Heart right ventricle (tissue), 16 donors: Measurements from ENCODE around the gene RAX. TPM values are rescaled to one million over a fixed set of nuclear protein-coding genes. Genes with fewer than 3 reads are reported as not detected.

Experiments used
- ATAC-seq, 8 donors: fragments of 200-7000 bp; cut with Tn5 transposase; one replicate each; pipeline ENCODE4 v1.9.1; 2020; ENCODE audit warnings: mild to moderate bottlenecking in 8 of 8, moderate library complexity in 8 of 8, moderate number of reproducible peaks in 1 of 8
- DNase-seq, 2 donors: peaks; one replicate each; pipeline ENCODE4 v3.0.0-alpha.2; 2020
- H3K27ac ChIP-seq, 10 donors: fragments of 200-600 bp; sonication (generic) in 2 of 10; one replicate each; pipeline versions ENCODE4 v1.5.0 to v1.8.0; 2020 to 2022; ENCODE audit warnings: mild to moderate bottlenecking in 3 of 10
- H3K27me3 ChIP-seq, 7 donors: fragments of 200-600 bp; one replicate each; pipeline ENCODE4 v1.8.0; 2021 to 2022; ENCODE audit warnings: mild to moderate bottlenecking in 2 of 7
- H3K36me3 ChIP-seq, 9 donors: fragments of 200-600 bp; sonication (generic) in 1 of 9; one replicate each; pipeline versions ENCODE4 v1.5.0 to v1.8.0; 2020 to 2022; ENCODE audit warnings: mild to moderate bottlenecking in 2 of 9
- H3K4me1 ChIP-seq, 9 donors: fragments of 200-600 bp; sonication (generic) in 1 of 9; one replicate each; pipeline versions ENCODE4 v1.5.0 to v1.8.0; 2020 to 2022; ENCODE audit warnings: mild to moderate bottlenecking in 4 of 9
- H3K4me3 ChIP-seq, 10 donors: fragments of 200-600 bp; sonication (generic) in 2 of 10; one replicate each; pipeline versions ENCODE4 v1.5.0 to v1.8.0; 2020 to 2022; ENCODE audit warnings: mild to moderate bottlenecking in 7 of 10, moderate library complexity in 2 of 10
- H3K9me3 ChIP-seq, 11 donors: fragments of 200-600 bp in 10 of 11; sonication (generic) in 2 of 11; one replicate each; pipeline versions ENCODE4 v1.5.0 to v1.8.0; 2013 to 2022; ENCODE audit warnings: mild to moderate bottlenecking in 2 of 11, control low read depth in 1 of 11, moderate library complexity in 1 of 11
- WGBS, 2 donors: extraction: QIAGEN DNeasy Blood & Tissue Kit; methylation state at CpG; one replicate each; pipeline ENCODE4 v1.1.7; 2013; ENCODE audit warnings: inconsistent platforms in 1 of 2; 5-methylcytosine and 5-hydroxymethylcytosine counted together
- intact Hi-C, 10 donors: fragments of 100-400 bp; cut with DNase I; formaldehyde crosslinking; loops; one replicate each; pipeline versions ENCODE4 v1.11.1 to v1.14.2; 2022
- polyA plus RNA-seq, 2 donors: library from polyadenylated mRNA; stranded (reverse); fragments of 200-250 nt; gene quantifications; one replicate each; pipeline ENCODE4 v1.2.3, GENCODE V29; 2013
- total RNA-seq, 10 donors: library from RNA; stranded (reverse); fragmentation: NEBNext Ultra II Directional in 3 of 10; extraction: Animal tissue kit (Norgen Biotek cat#: 25700) in 3 of 10; gene quantifications; one replicate each; pipeline versions ENCODE4 v1.2.1 to v1.2.4, GENCODE V29; 2021 to 2023
- TF ChIP-seq, protein P1 (sequence below), 9 donors: fragments of 200-600 bp; sonication (generic) in 2 of 9; IDR thresholded peaks; one replicate each; pipeline versions ENCODE4 v1.5.0 to v1.8.0; 2021 to 2022; ENCODE audit warnings: antibody characterized with exemption in 9 of 9, mild to moderate bottlenecking in 5 of 9, moderate library complexity in 1 of 9
- donor health status: Arrhythmogenic right ventricular cardiomyopathy.
- donor health status: ischemic (EF 13 %, LVEDD 7.1; RV severe dilation, severe dysfunction).
- donor health status: healthy with polysubstance abuse.
- donor health status: DM: no; HTN: yes; CAD: no.
- donor health status: DM: no; HTN: no; CAD: no.
- donor health status: ischemic (EF 25% LVEDD 6.9; RV normal size, moderate dysfunction).
- donor health status: ischemic (EF 25% LVEDD 5.7; RV mildly dilated, moderate dysfunction).
- donor health status: healthy.
- donor health status: DM: yes; HTN: yes; CAD: no.
- donor health status: Ischemic cardiomyopathy.
- donor health status: ischemic (EF 35%, LVEDD 5.7; RV mildly dilated, moderate dysfunction).
- donor health status: nonischemic (EF 11% LVEDD 7.7; RV severe dilation, severe dysfunction).
- donor health status: DM: yes; HTN: yes; CAD: no.
- donor health status: PGD.
- donor health status: ischemic (EF 29% LVEDD 5.4; RV normal size, mild dysfunction).
- donor health status: nonischemic (EF 23%, LVEDD 6.1; RV moderate dilation, normal function).

The RAX gene
- total and polyA plus RNA-seq, 12 donors = not detected

DNA sequence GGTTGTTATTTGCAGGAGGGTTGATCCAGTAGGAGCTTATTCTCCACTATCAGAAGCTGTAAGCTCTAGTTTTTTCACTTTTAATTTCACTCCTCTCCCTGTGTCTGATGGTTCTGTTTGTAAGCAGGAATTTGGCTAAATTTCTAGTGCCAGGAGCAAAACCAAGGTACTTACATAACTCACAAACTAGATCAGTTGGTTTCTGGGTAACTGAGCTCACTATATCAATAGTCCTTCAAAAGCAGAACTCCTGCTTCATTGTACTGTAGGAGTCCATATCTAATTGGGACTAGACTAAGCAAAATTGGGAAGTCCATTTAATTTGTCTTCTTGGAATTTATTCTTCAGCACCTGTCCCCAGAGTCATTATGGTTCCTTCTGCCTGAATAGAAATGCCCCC is 20.1 kb upstream of the RAX start:
- TF ChIP-seq, protein P1, sequence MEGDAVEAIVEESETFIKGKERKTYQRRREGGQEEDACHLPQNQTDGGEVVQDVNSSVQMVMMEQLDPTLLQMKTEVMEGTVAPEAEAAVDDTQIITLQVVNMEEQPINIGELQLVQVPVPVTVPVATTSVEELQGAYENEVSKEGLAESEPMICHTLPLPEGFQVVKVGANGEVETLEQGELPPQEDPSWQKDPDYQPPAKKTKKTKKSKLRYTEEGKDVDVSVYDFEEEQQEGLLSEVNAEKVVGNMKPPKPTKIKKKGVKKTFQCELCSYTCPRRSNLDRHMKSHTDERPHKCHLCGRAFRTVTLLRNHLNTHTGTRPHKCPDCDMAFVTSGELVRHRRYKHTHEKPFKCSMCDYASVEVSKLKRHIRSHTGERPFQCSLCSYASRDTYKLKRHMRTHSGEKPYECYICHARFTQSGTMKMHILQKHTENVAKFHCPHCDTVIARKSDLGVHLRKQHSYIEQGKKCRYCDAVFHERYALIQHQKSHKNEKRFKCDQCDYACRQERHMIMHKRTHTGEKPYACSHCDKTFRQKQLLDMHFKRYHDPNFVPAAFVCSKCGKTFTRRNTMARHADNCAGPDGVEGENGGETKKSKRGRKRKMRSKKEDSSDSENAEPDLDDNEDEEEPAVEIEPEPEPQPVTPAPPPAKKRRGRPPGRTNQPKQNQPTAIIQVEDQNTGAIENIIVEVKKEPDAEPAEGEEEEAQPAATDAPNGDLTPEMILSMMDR (IDR thresholded peaks at IDR 0.05) = no peak
- no peak for DNase-seq
- no peaks in the 10 kb centered on the region for H3K4me1 ChIP-seq
- H3K27me3 ChIP-seq = peaks cover 0 to 45% (median 37%) of the 10 kb centered on the region in 7 donors
- intact Hi-C loops = no loop called here
- no peak overlapping the region for H3K4me3 ChIP-seq
- no peak overlapping the region for H3K27ac ChIP-seq
- no peaks in the 10 kb centered on the region for H3K9me3 ChIP-seq
- no peaks in the 10 kb centered on the region for H3K36me3 ChIP-seq
- no peak for ATAC-seq

DNA sequence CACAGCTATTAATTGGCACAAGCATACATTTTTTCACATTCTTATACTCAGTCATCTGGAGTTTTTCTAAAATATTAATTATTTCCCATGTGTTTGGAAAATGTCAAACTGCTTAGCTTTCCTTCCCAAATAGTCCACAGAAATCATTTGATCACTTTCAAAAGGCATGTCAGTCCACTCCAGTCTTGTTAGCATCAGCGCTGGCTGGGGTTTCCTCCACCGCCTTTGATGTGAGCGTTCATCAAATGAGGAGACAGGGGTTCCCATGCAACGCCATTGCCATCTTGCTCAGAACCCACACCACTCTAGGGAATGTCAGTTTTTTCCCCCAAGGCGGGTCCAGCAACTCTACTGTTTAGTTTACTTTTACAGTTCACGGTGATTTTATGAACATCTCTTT is 13.1 kb upstream of the RAX start:
- TF ChIP-seq, protein P1 (IDR thresholded peaks at IDR 0.05) = no peak
- H3K9me3 ChIP-seq = no peaks in the 10 kb centered on the region
- intact Hi-C loops = no loop called here
- peaks cover 0 to 79% (median 58%) of the 10 kb centered on the region in 7 donors for H3K27me3 ChIP-seq
- no peaks in the 10 kb centered on the region for H3K4me1 ChIP-seq
- ATAC-seq (no peak), DNase-seq (no peak)
- H3K27ac ChIP-seq = no peak overlapping the region
- no peaks in the 10 kb centered on the region for H3K36me3 ChIP-seq
- no peak overlapping the region for H3K4me3 ChIP-seq
- 74 to 83% methylated on average over 6 of the region's 6 CpGs for WGBS, 2 donors

DNA sequence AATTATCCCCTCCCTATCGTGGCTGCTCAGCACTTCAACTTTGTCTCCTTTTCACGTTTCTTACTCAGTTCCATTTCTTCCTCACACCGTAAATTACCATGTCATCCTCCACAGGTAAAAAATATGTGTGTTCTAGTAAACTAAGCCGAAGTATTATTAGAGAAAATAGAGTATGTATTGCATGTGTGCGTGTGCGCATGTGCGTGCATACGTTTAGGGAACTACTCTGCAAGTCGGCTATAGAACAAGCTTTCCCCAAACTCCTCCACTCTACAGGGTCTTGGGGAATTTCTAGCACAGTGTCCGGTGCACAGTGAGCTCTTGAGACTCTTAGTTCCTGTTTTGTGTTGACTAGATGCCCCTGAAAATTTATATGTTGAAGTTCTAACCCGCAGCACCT is 9.1 kb upstream of the RAX start:
- peaks cover 0 to 95% (median 86%) of the 10 kb centered on the region in 7 donors for H3K27me3 ChIP-seq
- no peak for DNase-seq
- intact Hi-C loops = no loop called here

DNA sequence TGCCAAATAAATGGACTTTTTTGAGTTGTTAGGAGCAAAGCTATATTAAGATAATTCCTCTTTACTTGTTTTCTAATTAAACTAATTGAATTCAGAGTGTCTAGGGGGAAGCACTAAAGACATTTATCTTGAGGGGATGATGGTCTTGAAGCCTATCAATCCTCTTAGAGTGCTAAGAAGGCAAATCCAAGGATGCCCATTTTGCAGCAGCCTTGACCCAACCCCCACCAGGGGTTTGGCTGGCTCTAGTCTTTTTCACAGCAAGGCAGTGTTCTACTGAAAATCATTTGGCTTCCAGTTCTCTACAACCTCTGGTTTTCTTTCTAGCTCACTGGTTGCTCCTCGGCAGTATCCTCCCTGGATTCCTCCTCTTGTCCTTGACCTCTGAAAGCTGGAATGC is 6.5 kb upstream of the RAX start:
- 47 to 53% methylated on average over 1 of the region's 1 CpG for WGBS, 2 donors
- H3K9me3 ChIP-seq = no peaks in the 10 kb centered on the region
- TF ChIP-seq, protein P1 (IDR thresholded peaks at IDR 0.05) = no peak
- H3K27ac ChIP-seq = no peak overlapping the region
- no peaks in the 10 kb centered on the region for H3K36me3 ChIP-seq
- H3K4me1 ChIP-seq = no peaks in the 10 kb centered on the region
- ATAC-seq = no peak
- no peak for DNase-seq
- no peak overlapping the region for H3K4me3 ChIP-seq
- peaks cover 0 to 97% (median 88%) of the 10 kb centered on the region in 7 donors for H3K27me3 ChIP-seq
- intact Hi-C loops = no loop called here

More for the DNA sequence above, 9.1 kb upstream of the RAX start:
- no peak overlapping the region for H3K4me3 ChIP-seq
- 85 to 87% methylated on average over 11 of the region's 11 CpGs for WGBS, 2 donors
- H3K36me3 ChIP-seq = no peaks in the 10 kb centered on the region
- TF ChIP-seq, protein P1 (IDR thresholded peaks at IDR 0.05) = no peak
- no peak overlapping the region for H3K27ac ChIP-seq
- no peak for ATAC-seq
- no peaks in the 10 kb centered on the region for H3K4me1 ChIP-seq
- no peaks in the 10 kb centered on the region for H3K9me3 ChIP-seq
